COLO829 (cell line): ENCODE measurements around the gene TBC1D23.

ENCODE experiments used
- DNase-seq: peaks from one replicate; pipeline ENCODE4 v3.0.0; 2012; ENCODE audit warnings: low spot score

Gene TBC1D23

DNA sequence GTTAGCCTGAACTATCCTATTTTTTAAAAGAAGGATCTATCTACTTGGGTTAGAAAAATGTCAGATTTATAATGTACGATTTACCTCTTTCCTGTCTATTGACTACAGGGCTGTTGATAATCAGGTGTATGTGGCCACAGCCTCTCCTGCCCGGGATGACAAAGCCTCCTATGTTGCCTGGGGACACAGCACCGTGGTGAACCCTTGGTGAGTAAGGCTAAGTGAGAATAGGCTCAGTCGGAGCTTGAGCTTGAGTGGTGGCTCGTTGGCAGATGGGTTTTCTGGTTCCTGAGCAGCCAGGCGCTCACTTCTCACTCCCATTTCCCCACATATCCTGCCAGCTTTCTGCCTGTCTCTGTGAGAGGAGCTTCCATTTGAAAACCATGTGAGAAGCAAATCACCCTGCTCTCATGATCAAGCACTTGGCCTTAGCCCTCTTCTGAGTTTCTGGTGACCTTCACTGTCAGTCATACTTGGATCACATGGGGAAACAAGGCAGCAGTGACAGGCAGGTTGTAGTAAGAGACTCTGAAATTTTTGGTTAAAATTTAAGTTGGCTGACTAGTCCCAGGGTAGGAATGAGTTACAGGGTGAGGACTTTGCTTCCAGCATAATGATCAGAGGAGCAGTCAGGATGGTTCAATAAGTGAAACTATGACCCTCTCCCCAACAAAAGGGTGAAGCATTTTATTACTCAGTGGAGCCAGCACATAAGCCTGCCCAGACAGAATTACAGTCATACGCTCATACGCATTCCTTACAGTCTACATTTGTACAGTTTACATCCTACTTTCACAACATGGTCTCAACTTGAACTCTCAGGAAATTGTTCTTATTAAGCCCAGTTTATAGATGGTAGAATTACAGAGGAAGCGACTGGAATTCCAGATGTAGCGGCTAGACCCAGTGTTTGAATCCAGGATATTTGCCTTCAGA is 91.8 kb downstream of the TBC1D23 start:
- no peak for DNase-seq

DNA sequence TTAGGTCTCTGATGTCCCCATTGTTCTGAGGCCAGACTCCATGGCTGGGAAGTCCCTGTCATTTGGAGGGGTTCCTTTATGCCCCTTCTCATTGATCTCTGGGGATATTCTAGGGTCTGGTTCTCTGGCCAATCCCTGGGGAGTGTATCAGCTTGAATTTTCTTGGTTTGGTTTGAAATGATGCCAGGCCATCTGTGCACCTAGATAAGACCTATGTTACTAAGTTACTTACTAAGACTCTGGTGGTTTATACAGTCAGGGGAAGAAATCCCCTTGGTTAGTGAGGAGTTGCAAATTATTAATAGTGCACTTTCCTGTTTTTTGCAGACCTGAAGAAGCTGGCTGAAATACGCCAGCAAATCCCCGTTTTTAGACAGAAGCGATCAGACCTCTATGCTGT is 94.1 kb downstream of the TBC1D23 start:
- no peak for DNase-seq

DNA sequence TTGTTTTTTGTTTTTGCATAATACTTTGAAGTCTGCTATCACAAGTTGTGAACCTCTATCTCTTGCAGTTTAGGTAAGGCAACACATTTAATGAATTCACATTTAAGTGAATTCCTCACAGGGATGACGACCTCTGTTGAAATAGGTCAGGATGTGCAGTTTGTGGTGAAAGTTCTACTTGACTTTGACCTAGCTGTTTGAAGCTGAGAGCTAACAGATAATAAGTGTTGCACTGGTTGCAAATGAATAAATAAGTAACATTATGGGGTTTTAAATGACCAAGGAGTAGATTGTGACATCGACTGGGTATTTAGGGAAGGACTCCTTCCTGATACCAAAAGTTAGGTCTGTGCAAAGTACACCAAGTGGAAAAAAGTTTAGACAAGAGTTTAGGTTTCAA is 97.6 kb downstream of the TBC1D23 start:
- DNase-seq: no peak

DNA sequence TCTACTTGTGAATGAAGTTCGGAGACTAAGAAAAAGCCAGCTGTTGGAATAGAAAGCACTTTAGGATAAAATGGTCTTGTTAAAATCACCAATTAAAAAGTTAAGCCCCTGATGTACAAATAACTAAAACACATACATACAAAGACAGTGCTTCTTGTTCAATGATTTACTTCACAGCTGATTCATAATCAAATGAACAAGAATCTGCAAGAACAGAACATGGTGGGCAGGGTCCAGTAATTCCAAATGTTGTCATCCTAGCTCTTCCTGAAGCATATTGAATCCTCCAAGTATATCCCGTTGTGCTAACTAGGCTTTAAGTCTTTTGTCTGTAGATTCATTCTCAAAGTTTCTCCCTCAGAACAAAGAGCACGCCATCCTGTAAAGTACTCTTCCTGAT is 98.2 kb downstream of the TBC1D23 start:
- no peak for DNase-seq

DNA sequence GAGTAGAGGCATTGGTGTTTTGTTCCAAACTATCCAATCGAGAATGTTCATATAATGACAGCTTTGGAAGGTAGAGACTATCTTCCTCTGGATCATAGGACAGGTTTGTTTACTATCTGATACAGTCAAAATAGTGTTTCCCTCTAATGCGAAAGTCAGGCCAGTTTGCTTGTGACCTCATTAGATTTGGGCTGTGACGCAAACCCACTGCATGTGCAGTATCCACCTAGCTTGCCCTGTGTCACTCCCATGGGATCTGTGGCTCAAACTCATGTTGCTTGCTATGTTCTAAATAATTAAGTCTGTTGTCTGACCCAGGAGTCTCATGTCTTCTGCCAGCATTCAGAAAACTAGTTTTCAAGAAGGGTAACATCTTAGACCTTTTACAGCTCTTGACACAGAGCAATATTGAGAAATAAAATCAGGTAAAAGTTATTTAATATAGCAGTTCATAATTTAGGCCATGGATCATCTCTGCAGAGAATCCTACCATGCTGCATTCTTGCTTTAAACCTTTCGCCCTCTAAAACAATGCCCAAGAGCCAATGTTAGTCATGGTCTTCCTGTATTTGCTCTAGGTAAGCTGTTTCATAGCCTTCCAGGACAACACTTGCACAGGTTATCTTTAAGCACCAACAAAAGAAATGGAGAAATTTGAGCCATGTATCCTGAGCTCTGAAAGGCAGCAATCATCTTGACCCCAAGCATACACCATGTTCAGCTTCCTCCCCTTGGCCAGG is 100.1 kb downstream of the TBC1D23 start:
- DNase-seq: no peak

DNA sequence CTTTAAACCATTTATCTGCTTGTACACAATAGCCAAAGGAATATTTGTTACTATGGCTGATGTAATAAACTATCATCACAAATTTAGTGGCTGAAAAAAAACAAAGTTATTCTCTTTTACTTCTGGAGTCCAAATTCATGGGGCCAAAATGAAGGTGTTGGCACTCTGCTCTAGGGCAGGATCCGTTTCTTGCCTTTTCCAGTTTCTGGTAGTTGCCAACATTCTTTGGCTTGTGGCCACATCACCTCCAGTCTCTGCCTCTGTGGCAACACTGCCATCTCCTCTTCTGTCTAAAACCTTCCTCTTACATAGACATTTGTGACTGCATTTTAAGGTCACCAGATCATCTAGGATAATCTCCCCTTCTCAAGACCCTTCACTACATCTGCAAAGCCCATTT is 101.1 kb downstream of the TBC1D23 start:
- DNase-seq: no peak

DNA sequence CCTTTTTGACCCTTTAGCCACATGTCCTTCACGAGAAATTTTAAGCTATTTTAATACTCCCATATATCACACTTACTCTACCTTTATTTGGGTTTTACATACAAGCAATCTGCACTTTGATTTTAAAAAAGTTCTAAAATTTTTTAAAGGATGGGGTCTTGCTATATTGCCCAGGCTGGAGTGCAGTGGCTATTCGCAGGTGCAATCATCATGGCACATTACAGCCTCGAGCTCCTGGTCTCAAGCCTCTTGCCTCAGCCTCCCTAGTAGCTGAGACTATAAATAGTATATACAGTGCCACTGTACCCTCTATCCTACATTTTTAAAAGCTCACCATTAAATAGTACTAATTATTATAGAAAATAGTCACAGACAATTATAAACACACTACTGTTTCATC is 103.6 kb downstream of the TBC1D23 start:
- DNase-seq: no peak

DNA sequence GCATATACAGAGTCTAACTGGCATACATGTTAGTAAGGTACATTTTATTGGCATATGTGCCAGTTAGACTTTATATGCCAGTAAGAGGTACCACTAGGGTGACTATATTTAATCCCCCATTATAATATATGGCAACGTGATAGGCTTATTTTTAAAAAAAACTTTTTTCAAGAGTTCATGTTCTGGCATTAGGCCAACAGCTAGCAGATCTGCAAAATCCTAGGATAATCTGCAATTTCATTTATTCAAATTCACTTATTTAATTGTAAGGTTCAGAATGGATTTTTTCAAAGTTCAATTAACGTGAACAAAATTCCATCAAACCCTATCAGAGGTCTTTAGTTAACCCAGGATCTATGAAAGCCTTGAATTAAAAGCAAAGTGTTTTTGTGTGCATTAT is 105.6 kb downstream of the TBC1D23 start:
- no peak for DNase-seq

DNA sequence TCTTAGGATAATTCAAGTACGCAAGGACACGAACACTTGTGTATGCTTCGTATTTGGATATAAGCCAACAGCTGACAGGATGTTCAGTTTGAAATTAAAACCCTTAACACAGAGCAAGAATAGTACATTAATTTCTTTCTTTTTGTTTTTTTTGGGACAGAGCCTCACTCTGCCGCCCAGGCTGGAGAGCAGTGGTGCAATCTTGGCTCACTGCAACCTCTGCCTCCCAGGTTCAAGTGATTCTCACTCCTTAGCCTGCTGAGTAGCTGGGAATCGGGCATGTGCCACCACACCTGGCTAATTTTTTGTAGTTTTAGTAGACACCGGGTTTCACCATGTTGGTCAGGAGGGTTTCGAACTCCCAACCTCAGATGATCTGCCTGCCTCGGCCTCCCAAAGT is 107.6 kb downstream of the TBC1D23 start:
- DNase-seq: no peak

DNA sequence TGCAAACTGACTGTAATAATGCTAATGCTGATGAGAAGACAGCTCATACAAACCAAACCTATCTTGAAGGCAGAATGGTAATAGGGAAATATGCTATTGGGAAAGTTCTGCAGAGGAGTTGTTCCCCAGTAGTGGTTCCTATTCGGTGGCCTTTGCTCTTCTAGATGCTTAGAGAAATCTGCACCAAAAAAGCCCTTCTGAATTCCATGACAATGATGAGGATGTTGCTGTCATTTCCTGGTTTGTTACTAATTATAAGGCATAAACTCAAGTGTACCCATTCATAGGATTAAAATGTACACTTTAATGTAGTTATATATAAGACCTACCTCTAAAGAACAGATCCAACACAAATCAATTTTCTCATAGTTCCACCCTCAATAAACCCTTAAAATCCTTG is 110.0 kb downstream of the TBC1D23 start:
- DNase-seq: no peak

DNA sequence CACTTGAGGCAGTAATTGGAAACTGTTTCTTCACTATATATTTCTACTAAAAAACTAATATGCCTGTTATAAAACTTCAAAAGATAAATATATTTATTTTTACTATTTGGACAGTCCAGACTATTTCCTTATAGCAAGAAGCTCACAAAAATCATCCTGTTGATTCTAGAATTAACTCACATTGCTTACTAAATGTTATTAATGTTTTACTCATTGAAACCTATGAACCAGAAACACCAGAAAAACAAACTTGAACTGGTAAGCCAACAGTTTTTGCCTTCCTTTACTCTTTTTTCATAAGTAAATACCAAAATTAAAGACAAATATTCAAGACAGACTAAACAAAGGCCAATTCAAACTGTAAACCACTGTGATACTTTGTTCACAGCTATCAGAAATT is 113.7 kb downstream of the TBC1D23 start:
- no peak for DNase-seq
